Stimulated activated CD8-positive, alpha-beta memory T cell treated with anti-CD3 and anti-CD28 coated beads, Interleukin-4, amount 100 ng/mL, for 1 hour (primary cell): ENCODE results near the gene SS18L1.
"Not testable (repeated sequence)": the region's sequence is repeated elsewhere in the genome, so short reads cannot be mapped to it uniquely, and the experiment has no call there.

Source experiments
- DNase-seq, 2 donors: peaks; one replicate each; pipeline ENCODE4 v3.0.0-alpha.2; 2020; ENCODE audit warnings: low read depth in 2 of 2, low spot score in 1 of 2

SS18L1 gene

GRCh38 chr20:62136283-62137091 is 7.1 kb upstream of the SS18L1 start:
- DNase-seq: peak in 1 of 2 donors; percentile 56

DNA sequence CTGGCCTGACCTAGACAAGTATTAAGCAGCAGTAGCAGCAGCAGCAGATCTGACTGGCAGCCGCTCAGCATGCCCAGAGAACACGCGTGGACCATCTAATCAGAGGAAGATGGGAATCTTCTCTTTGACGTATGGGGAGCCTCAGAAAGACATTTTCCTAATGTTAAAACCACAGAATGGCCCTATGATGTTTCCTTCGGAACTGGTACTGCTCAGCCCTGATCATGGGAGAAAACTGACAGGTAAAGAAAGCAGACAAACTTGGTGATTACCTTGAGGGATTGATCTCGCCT is 6.5 kb upstream of the SS18L1 start:
- no peak for DNase-seq

DNA sequence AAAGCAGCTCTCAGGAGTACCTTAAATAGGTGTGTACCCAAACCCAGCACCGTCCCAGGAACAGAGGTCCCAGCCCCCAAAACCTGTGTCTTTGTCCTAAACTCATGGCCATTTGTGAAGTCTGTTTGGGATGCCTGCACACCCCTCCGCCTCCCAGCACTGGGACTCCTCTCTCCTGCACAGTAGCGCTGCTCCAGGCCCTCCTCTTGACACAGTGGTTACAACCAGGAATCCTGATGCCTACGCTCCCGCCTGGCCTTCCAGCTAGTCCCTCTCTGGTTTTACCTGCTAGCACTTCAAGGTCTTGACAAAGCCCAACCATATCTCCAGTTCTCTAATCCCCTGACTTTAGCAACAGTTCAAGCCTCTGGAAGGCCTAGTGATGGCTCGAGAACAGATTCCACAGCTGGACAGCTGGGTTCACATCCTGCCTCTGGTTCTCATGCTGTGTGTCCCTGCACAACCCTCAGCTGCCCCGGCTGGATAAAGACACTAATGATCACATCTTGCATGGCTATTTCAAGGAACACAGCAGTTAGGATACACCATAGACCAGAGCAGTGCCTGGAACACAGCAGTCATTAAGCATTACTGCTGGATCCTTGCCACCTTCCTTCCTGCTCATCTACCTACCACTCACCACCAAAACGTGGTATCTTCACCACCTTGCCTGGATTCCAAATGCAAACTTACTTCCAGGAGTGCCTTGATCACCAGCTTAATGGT is 5.9 kb upstream of the SS18L1 start:
- DNase-seq: no peak

GRCh38 chr20:62138204-62138543 is 5.4 kb upstream of the SS18L1 start:
- no peak for DNase-seq

DNA sequence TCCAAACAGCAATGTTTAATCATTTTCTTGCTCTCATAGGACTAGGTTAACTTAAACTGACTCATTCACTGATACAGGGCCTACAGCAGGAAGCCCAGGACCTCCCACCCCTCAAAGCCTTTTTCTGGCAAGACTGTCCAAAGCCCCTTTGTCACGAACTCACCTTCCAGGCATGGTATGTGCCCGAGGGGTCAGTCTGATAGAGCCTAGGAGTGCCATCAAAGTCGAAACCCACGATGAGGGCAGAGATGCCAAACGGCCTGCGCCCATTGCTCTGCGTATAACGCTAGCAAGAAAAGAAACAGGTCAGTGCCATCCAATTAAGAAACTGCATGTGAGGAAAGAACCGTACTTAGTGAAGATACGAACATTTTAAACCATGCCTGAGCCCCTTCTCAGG is 4.7 kb upstream of the SS18L1 start:
- no peak for DNase-seq

GRCh38 chr20:62139636-62140035 is 3.9 kb upstream of the SS18L1 start:
- DNase-seq: no peak

- no peak for DNase-seq
Observed at GRCh38 chr20:62141043-62141396, 2.5 kb upstream of the SS18L1 start.

DNA sequence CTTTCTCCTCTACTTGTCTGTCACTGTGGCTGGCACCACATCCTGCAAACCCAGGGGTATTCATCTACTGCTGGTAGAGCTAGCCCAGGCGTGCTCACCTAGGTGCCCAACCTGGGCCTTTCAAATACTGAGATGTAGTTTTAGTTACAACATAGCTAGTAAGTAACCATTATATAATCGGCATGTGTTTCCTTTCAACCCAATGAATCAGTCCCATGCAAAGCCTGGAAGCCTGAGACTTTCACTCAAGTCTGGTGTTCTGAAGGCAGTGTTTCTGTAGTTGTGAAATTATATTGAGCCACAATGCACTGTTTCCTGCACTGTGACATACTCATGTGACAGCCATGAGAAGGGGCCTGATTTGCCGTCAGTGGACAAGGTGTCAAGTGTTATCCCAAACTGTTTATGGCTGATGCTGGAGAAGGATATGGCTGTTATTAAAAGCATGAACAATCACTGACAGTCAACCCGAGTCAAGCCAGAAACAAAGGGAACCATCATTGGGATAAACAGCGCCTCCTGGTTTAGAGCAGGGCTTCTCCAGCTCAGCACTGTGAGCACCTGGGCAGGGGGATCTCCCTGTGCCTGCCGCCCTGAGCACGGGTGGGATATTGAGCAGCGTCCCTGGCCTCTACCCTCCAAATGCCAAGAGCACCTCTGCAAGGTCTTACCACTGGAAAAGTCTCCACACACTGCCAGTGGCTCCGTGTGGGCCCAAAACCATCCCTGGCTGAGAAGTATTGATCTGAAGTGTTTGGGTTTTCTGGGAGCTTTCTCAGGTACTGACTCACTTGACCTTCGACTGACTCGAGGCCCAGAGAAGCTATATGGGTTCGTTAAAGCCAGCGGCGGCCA is 1.9 kb upstream of the SS18L1 start:
- no peak for DNase-seq

- DNase-seq: no peak
Observed at GRCh38 chr20:62142252-62143080, 1.1 kb upstream of the SS18L1 start.

- DNase-seq: no peak
Observed at GRCh38 chr20:62143957-62144825, 622 bp downstream of the SS18L1 start.

DNA sequence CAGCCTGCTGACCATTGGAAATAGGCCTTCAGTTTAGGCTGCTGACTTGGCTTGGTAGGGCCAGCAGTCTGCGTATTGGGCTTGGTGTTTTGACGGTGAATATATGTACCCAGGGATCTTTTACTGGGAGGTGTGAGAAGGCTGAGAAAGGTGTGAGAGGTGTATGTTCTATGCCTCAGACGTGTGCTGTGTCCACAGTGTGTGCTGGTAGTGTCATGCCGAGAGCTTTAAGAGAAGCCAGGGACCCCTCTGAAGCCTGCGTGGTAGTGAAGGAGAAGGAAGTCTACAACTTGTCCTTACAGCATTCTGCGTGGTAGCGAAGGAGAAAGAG is 2.1 kb downstream of the SS18L1 start:
- DNase-seq: no peak

DNA sequence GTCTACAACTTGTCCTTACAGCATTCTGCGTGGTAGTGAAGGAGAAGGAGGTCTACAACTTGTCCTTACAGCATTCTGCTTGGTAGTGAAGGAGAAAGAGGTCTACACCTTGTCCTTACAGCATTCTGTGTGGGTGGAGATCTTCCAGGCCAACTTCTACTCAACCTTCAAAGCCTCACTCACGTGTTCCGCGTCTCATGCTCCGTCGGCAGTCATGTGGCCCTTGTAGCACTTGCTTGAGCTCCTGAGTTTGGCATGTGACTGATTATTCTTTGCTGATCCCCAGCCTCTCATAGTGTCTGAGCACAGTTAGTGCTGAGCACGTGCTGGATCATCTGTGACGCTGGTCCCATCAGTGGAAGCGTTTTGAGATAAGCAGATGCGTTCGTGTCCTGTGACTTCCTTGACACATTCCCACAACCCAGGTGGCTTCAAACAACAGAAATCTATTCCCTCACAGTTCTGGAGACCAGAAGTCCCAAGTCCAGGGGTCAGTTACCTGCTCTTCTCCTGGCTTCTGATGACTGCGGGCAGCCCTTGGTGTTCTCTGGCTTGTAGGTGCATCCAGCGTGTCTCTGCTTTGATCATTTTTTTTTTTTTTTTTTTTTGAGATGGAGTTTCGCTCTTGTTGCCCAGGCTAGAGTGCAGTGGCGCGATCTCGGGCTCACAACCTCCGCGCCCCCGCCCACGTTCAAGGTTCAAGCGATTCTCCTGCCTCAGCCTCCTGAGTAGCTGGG is 2.6 kb downstream of the SS18L1 start:
- DNase-seq: no peak

GRCh38 chr20:62147125-62147524 is 3.6 kb downstream of the SS18L1 start:
- no peak for DNase-seq

- DNase-seq: no peak
Observed at GRCh38 chr20:62147528-62147927, 4.0 kb downstream of the SS18L1 start.

DNA sequence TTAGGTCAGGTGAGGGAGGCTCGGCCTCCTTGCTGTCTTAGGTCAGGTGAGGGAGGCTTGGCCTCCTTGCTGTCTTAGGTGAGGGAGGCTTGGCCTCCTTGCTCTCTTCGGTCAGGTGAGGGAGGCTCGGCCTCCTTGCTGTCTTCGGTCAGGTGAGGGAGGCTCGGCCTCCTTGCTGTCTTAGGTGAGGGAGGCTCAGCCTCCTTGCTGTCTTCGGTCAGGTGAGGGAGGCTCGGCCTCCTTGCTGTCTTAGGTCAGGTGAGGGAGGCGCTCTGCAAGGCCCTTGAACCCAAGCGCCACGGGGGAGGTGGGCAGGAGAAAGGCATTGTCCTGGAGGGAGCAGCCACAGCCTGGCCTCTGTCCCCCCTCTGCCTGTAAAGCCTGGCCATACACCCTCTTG is 4.8 kb downstream of the SS18L1 start:
- not testable (repeated sequence) for DNase-seq

DNA sequence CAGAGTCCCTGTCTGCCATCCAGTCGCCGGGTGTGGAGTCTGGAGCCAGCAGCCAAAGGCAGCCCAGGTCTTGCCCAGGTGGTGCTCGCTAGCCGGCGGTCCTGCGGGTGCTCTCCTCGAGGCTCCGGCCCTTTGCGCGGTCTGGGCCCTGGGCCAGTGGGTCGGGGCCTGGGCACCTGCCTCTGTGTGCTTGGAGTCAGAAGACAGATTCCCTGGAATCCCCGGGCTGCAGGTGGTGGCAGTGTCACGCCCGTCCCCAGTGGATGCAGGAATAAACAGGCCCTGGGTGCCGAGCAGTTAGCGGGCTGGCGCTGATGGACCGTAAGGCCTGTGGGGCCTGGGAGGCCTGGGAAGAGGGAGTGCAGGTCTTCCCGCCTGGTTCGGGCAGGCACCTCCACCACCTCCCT is 5.3 kb downstream of the SS18L1 start:
- no peak for DNase-seq

GRCh38 chr20:62149532-62150309 is 6.2 kb downstream of the SS18L1 start:
- DNase-seq: no peak

GRCh38 chr20:62150310-62150575 is 6.7 kb downstream of the SS18L1 start:
- DNase-seq: no peak

DNA sequence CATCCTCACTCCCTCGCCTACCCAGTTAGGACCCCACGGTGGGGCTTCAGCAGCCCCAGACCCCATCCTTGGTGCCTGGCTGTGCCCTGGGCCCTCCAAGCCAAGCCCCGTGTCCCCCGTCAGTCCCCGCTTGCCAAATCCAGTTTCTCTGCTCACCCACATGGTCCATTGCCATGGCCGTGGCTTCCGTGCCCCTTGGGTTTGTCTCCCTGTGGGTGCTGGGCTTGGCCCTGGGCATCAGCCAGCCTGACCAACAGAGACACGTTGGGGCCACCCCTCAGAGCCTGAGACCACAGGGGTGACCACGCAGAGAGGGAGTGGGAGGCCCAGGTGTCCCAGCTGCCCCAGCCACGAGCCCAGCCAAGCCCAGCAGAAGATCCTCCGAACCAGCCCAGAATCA is 7.7 kb downstream of the SS18L1 start:
- DNase-seq: no peak
